SK-N-SH (cell line): Measurements from ENCODE around the gene CHST11. TPM values are rescaled to one million over a fixed set of nuclear protein-coding genes. Genes with fewer than 3 reads are reported as not detected.
A peak's percentile ranks its signal among the peaks of the same experiment; 100 is the strongest.

Source experiments
- CTCF ChIA-PET: fragments of 300-600, 350-600 bp; formaldehyde crosslinking; extraction: SDS; loops from one replicate; lab custom pipeline; 2021; lab: Yijun Ruan, JAX
- POLR2A ChIA-PET: fragments of 350-600 bp; sonication (Branson Sonifier 250); formaldehyde crosslinking; extraction: SDS; loops from one replicate; lab custom pipeline; 2020; ENCODE audit warnings: antibody characterized with exemption, inconsistent platforms; lab: Yijun Ruan, JAX
- DNase-seq: peaks from one replicate; pipeline ENCODE4 v3.0.0; 2012
- H2AFZ ChIP-seq: fragments of 200-600 bp; sonication (generic); 2 replicates; pipeline ENCODE4 v1.8.1; 2016; ENCODE audit warnings: antibody characterized with exemption, mild to moderate bottlenecking, low read depth
- H3F3A ChIP-seq: fragments of 200-600 bp; sonication (generic); replicated peaks from 2 replicates; pipeline ENCODE3; 2016; ENCODE audit warnings: antibody characterized with exemption, mild to moderate bottlenecking; ENCODE audit not compliant: insufficient read depth
- H3K27ac ChIP-seq, 2 experiments: fragments of 200-500 bp in 1 of 2; fragments of 200-600 bp in 1 of 2; sonication (Bioruptor generic) in 1 of 2; sonication (generic), shearing (Covaris generic) in 1 of 2; 2 replicates each; pipeline versions ENCODE4 v1.5.1 to v1.6.1; 2014 to 2016; ENCODE audit warnings: low read depth in 2 of 2, inconsistent platforms in 1 of 2, low read length in 1 of 2, mild to moderate bottlenecking in 1 of 2, mixed read lengths in 1 of 2
- H3K27me3 ChIP-seq: fragments of 200-600 bp; sonication (generic), shearing (Covaris generic); 2 replicates; pipeline ENCODE4 v1.6.1; 2016; ENCODE audit warnings: mixed run types; ENCODE audit not compliant: insufficient read depth
- H3K36me3 ChIP-seq, 2 experiments: fragments of 200-500 bp in 1 of 2; fragments of 200-600 bp in 1 of 2; sonication (Bioruptor generic) in 1 of 2; sonication (generic) in 1 of 2; replicated peaks in 1 of 2; 2 replicates each; pipeline versions ENCODE3 to v1.5.1; 2014 to 2016; ENCODE audit warnings: low read length in 1 of 2, mild to moderate bottlenecking in 1 of 2; ENCODE audit not compliant: insufficient read depth in 2 of 2, control insufficient read depth in 1 of 2
- H3K4me1 ChIP-seq, 2 experiments: fragments of 200-500 bp in 1 of 2; fragments of 200-600 bp in 1 of 2; sonication (Bioruptor generic) in 1 of 2; sonication (generic), shearing (Covaris generic) in 1 of 2; 2 replicates each; pipeline versions ENCODE4 v1.5.1 to v1.6.1; 2014 to 2016; ENCODE audit warnings: low read depth in 1 of 2, low read length in 1 of 2, mixed run types in 1 of 2; ENCODE audit not compliant: insufficient read depth in 2 of 2, control insufficient read depth in 1 of 2
- H3K4me2 ChIP-seq: fragments of 200-600 bp; sonication (generic), shearing (Covaris generic); 2 replicates; pipeline ENCODE4 v1.6.1; 2017; ENCODE audit warnings: mixed run types
- H3K4me3 ChIP-seq, 2 experiments: fragments of 200-500 bp in 1 of 2; fragments of 200-600 bp in 1 of 2; sonication (Bioruptor generic) in 1 of 2; sonication (generic), shearing (Covaris generic) in 1 of 2; 2 replicates each; pipeline versions ENCODE4 v1.5.1 to v1.8.1; 2014 to 2016; ENCODE audit warnings: low read depth in 2 of 2, inconsistent platforms in 1 of 2, low read length in 1 of 2, mild to moderate bottlenecking in 1 of 2, mixed read lengths in 1 of 2, moderate library complexity in 1 of 2
- H3K79me2 ChIP-seq: fragments of 200-600 bp; sonication (generic); 2 replicates; pipeline ENCODE4 v1.8.1; 2017; ENCODE audit warnings: mild to moderate bottlenecking; ENCODE audit not compliant: insufficient read depth
- H3K9ac ChIP-seq: fragments of 200-600 bp; sonication (generic); 2 replicates; pipeline ENCODE4 v1.6.1; 2017; ENCODE audit warnings: mixed run types
- H3K9me2 ChIP-seq: fragments of 200-600 bp; sonication (generic); 2 replicates; pipeline ENCODE4 v1.6.1; 2017; ENCODE audit warnings: mixed run types
- H3K9me3 ChIP-seq: fragments of 200-600 bp; sonication (generic); 2 replicates; pipeline ENCODE4 v1.6.1; 2017; ENCODE audit warnings: mixed run types, mild to moderate bottlenecking, moderate library complexity
- H4K20me1 ChIP-seq: fragments of 200-600 bp; sonication (generic); 2 replicates; pipeline ENCODE4 v1.6.1; 2017; ENCODE audit warnings: mild to moderate bottlenecking, mixed run types; ENCODE audit not compliant: insufficient read depth
- EP300 ChIP-seq, 2 experiments: IDR thresholded peaks; 2 replicates each; pipeline versions ENCODE4 v1.4.0 to v1.6.1; 2012; ENCODE audit warnings: borderline replicate concordance in 1 of 2, low read depth in 1 of 2, low read length in 1 of 2
- EZH2phosphoT487 ChIP-seq: fragments of 200-600 bp; sonication (generic); IDR thresholded peaks from 2 replicates; pipeline ENCODE4 v1.6.1; 2017; ENCODE audit warnings: low read depth, mixed run types, mild to moderate bottlenecking, antibody characterized with exemption, moderate library complexity, borderline replicate concordance
- FOSL2 ChIP-seq: IDR thresholded peaks from 2 replicates; pipeline ENCODE4 v1.4.0; 2012; ENCODE audit warnings: low read depth, mild to moderate bottlenecking, moderate library complexity, borderline replicate concordance
- JUND ChIP-seq: IDR thresholded peaks from 2 replicates; pipeline ENCODE4 v1.4.0; 2012
- MXI1 ChIP-seq: IDR thresholded peaks from 2 replicates; pipeline ENCODE4 v1.6.1; 2012; ENCODE audit warnings: mild to moderate bottlenecking, low read depth, low read length, improper control_type of control experiment
- NFIC ChIP-seq: IDR thresholded peaks from 2 replicates; pipeline ENCODE4 v1.4.0; 2012; ENCODE audit warnings: borderline replicate concordance
- POLR2AphosphoS5 ChIP-seq: IDR thresholded peaks from 2 replicates; pipeline ENCODE4 v1.6.1; 2012; ENCODE audit warnings: low read depth, low read length
- SMC3 ChIP-seq: IDR thresholded peaks from 2 replicates; pipeline ENCODE4 v1.6.1; 2012; ENCODE audit warnings: low read depth, low read length, improper control_type of control experiment
- TCF12 ChIP-seq: IDR thresholded peaks from 2 replicates; pipeline ENCODE4 v1.4.0; 2012
- USF1 ChIP-seq: IDR thresholded peaks from 2 replicates; pipeline ENCODE4 v1.4.0; 2012; ENCODE audit warnings: low read depth, borderline replicate concordance
- ZBTB33 ChIP-seq: IDR thresholded peaks from 2 replicates; pipeline ENCODE4 v1.4.0; 2012; ENCODE audit warnings: low read depth, borderline replicate concordance
- WGBS: methylation state at CpG from one replicate; pipeline ENCODE4 v1.1.6; 2017; ENCODE audit warnings: low lambda C conversion rate; 5-methylcytosine and 5-hydroxymethylcytosine counted together
- polyA plus RNA-seq, 3 experiments: library from polyadenylated mRNA; depleted of rRNA; stranded (reverse); fragments of >200 nt; gene quantifications; 2 replicates each; pipeline ENCODE4 v1.2.3, GENCODE V29; 2012
- TF ChIP-seq, protein P1 (sequence below): IDR thresholded peaks from 2 replicates; pipeline ENCODE4; 2012
- TF ChIP-seq, protein P2 (sequence below): IDR thresholded peaks from 2 replicates; pipeline ENCODE4 v1.6.1; 2012; ENCODE audit warnings: mild to moderate bottlenecking, low read depth, low read length, moderate library complexity
- TF ChIP-seq, protein P3 (sequence below): fragments of 150-350 bp; IDR thresholded peaks from 2 replicates; pipeline ENCODE4 v1.6.1; 2016; ENCODE audit warnings: mild to moderate bottlenecking, low read depth, low read length
- TF ChIP-seq, protein P4 (sequence below): fragments of 200-600 bp; sonication (generic); IDR thresholded peaks from 2 replicates; pipeline ENCODE4 v1.6.1; 2017; ENCODE audit warnings: antibody characterized with exemption, mild to moderate bottlenecking, moderate library complexity

CHST11 gene
- polyA plus RNA-seq, 1 of the 3 experiments (the other 2 are of a cell fraction): 18.6 TPM

DNA sequence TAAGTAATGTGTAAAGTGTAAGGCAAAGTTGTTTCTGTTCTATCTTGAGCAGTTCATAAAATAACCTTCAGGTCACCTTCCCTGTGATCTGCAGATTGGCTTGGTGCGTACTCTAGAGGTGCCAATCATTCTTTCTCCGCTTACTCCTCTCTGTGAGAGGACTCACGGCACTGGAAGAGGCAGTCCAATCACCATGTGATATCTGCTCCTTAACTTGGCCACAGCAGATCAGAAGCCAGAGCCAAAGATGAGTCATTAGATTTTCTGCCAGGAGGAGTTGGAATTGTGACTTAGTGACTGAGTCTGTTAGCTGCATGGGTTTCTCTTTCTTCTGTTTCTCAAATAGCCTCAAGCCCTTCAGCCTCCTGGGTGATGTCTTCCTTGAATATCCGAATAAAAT, 335.8 kb downstream of the CHST11 start:
- TF ChIP-seq TCF12 (peak; percentile 60; the same call in 1 of the 2 replicates), POLR2AphosphoS5 (no peak), NFIC (peak; percentile 87), USF1 (peak; percentile 59; the same call in 1 of the 2 replicates), JUND (peak; percentile 73), FOSL2 (peak; percentile 84), EP300 (IDR thresholded peaks at IDR 0.05; ENCODE audit: borderline replicate concordance in 1 of 2, low read depth in 1 of 2, low read length in 1 of 2) (no peak; a peak in 1 of 4 replicates)
- TF ChIP-seq, protein P1, sequence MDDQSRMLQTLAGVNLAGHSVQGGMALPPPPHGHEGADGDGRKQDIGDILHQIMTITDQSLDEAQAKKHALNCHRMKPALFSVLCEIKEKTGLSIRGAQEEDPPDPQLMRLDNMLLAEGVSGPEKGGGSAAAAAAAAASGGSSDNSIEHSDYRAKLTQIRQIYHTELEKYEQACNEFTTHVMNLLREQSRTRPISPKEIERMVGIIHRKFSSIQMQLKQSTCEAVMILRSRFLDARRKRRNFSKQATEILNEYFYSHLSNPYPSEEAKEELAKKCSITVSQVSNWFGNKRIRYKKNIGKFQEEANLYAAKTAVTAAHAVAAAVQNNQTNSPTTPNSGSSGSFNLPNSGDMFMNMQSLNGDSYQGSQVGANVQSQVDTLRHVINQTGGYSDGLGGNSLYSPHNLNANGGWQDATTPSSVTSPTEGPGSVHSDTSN: peak; percentile 93
- TF ChIP-seq, protein P2, sequence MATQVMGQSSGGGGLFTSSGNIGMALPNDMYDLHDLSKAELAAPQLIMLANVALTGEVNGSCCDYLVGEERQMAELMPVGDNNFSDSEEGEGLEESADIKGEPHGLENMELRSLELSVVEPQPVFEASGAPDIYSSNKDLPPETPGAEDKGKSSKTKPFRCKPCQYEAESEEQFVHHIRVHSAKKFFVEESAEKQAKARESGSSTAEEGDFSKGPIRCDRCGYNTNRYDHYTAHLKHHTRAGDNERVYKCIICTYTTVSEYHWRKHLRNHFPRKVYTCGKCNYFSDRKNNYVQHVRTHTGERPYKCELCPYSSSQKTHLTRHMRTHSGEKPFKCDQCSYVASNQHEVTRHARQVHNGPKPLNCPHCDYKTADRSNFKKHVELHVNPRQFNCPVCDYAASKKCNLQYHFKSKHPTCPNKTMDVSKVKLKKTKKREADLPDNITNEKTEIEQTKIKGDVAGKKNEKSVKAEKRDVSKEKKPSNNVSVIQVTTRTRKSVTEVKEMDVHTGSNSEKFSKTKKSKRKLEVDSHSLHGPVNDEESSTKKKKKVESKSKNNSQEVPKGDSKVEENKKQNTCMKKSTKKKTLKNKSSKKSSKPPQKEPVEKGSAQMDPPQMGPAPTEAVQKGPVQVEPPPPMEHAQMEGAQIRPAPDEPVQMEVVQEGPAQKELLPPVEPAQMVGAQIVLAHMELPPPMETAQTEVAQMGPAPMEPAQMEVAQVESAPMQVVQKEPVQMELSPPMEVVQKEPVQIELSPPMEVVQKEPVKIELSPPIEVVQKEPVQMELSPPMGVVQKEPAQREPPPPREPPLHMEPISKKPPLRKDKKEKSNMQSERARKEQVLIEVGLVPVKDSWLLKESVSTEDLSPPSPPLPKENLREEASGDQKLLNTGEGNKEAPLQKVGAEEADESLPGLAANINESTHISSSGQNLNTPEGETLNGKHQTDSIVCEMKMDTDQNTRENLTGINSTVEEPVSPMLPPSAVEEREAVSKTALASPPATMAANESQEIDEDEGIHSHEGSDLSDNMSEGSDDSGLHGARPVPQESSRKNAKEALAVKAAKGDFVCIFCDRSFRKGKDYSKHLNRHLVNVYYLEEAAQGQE: no peak
- TF ChIP-seq, all 33 proteins: peak for 6
- Histone ChIP-seq H4K20me1 (no peaks in the 10 kb centered on the region), H3K27ac (peak overlapping the region in 1 of 2 experiments; percentile 23; a peak in 1 of 4 replicates), H3K4me3 (no peak overlapping the region), H3K36me3 (no peaks in the 10 kb centered on the region), H3K4me1 (peaks cover 4 to 10% of the 10 kb centered on the region in 2 experiments; a peak in 3 of 4 replicates), H2AFZ (no peak overlapping the region), H3K27me3 (no peaks in the 10 kb centered on the region), H3K9me3 (no peaks in the 10 kb centered on the region), H3K4me2 (peak overlapping the region; percentile 47), H3F3A (no peaks in the 10 kb centered on the region), H3K9me2 (no peaks in the 10 kb centered on the region), H3K9ac (no peak overlapping the region), H3K79me2 (no peaks in the 10 kb centered on the region)
- 36% methylated on average over 4 of the region's 4 CpGs for WGBS
- ChIA-PET POLR2A (no interaction called here), CTCF (interaction anchor here (1.0 to 2.9 kb wide), 2 partner anchors 84 to 411 kb away, joined by 3 to 12 read pairs; no protein-coding TSS in a partner anchor)
- DNase-seq: no peak

- Histone ChIP-seq H2AFZ (no peak overlapping the region), H4K20me1 (no peaks in the 10 kb centered on the region), H3K79me2 (no peaks in the 10 kb centered on the region), H3K4me3 (no peak overlapping the region), H3K27ac (no peak overlapping the region), H3K36me3 (no peaks in the 10 kb centered on the region), H3K4me1 (peaks cover 4 to 10% of the 10 kb centered on the region in 2 experiments; a peak in 3 of 4 replicates), H3K9me2 (no peaks in the 10 kb centered on the region), H3F3A (no peaks in the 10 kb centered on the region), H3K9ac (no peak overlapping the region), H3K9me3 (no peaks in the 10 kb centered on the region), H3K27me3 (no peaks in the 10 kb centered on the region), H3K4me2 (0 out of 2 replicates have a peak overlapping the region, but pooled peaks have one; percentile 47)
- ChIA-PET POLR2A (no interaction called here), CTCF (interaction anchor here (2.9 kb wide), 1 partner anchor 411 kb away, joined by 12 read pairs; no protein-coding TSS in a partner anchor)
- 75% methylated on average over 3 of the region's 3 CpGs for WGBS
- no peak for DNase-seq
- TF ChIP-seq ZBTB33: no peak
- TF ChIP-seq USF1: no peak
- TF ChIP-seq, protein P3, sequence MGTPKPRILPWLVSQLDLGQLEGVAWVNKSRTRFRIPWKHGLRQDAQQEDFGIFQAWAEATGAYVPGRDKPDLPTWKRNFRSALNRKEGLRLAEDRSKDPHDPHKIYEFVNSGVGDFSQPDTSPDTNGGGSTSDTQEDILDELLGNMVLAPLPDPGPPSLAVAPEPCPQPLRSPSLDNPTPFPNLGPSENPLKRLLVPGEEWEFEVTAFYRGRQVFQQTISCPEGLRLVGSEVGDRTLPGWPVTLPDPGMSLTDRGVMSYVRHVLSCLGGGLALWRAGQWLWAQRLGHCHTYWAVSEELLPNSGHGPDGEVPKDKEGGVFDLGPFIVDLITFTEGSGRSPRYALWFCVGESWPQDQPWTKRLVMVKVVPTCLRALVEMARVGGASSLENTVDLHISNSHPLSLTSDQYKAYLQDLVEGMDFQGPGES: no peak
- no peak for TF ChIP-seq EZH2phosphoT487
- TF ChIP-seq SMC3: no peak
- TF ChIP-seq MXI1: no peak
- TF ChIP-seq, protein P4, sequence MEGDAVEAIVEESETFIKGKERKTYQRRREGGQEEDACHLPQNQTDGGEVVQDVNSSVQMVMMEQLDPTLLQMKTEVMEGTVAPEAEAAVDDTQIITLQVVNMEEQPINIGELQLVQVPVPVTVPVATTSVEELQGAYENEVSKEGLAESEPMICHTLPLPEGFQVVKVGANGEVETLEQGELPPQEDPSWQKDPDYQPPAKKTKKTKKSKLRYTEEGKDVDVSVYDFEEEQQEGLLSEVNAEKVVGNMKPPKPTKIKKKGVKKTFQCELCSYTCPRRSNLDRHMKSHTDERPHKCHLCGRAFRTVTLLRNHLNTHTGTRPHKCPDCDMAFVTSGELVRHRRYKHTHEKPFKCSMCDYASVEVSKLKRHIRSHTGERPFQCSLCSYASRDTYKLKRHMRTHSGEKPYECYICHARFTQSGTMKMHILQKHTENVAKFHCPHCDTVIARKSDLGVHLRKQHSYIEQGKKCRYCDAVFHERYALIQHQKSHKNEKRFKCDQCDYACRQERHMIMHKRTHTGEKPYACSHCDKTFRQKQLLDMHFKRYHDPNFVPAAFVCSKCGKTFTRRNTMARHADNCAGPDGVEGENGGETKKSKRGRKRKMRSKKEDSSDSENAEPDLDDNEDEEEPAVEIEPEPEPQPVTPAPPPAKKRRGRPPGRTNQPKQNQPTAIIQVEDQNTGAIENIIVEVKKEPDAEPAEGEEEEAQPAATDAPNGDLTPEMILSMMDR: no peak
These were observed 336.5 kb downstream of the CHST11 start for GRCh38 chr12:104793285-104793684.
